HepG2 (cell line): ENCODE data around the gene SHANK2. TPM values are rescaled to one million over a fixed set of nuclear protein-coding genes. Genes with fewer than 3 reads are reported as not detected.
A peak's percentile ranks its signal among the peaks of the same experiment; 100 is the strongest.

Experiments
- CAMTA2 ChIP-seq: sonication (generic); formaldehyde crosslinking; IDR thresholded peaks from 2 replicates; pipeline ENCODE4 v1.4.0; 2020; ENCODE audit warnings: mild to moderate bottlenecking, missing genetic modification reagents, borderline replicate concordance
- CEBPG ChIP-seq: IDR thresholded peaks from 2 replicates; pipeline ENCODE4 v1.6.1; 2016
- CENPX ChIP-seq: sonication (generic); formaldehyde crosslinking; IDR thresholded peaks from 2 replicates; pipeline ENCODE4 v1.9.0; 2021; ENCODE audit warnings: mild to moderate bottlenecking, missing genetic modification reagents, moderate library complexity
- DNMT3B ChIP-seq: conservative IDR thresholded peaks from 2 replicates; pipeline ENCODE4 v1.6.1; 2016; ENCODE audit warnings: missing biosample characterization, control low read depth
- IRX3 ChIP-seq: sonication (generic); formaldehyde crosslinking; IDR thresholded peaks from 2 replicates; pipeline ENCODE4 v1.8.1; 2023; ENCODE audit warnings: mild to moderate bottlenecking, low read depth, missing genetic modification reagents, borderline replicate concordance
- KAT8 ChIP-seq: IDR thresholded peaks from 2 replicates; pipeline ENCODE4 v1.6.1; 2016; ENCODE audit warnings: missing genetic modification reagents, missing compliant biosample characterization
- MAX ChIP-seq: IDR thresholded peaks from 2 replicates; pipeline ENCODE4 v1.6.1; 2012; ENCODE audit warnings: inconsistent platforms
- NKX3-1 ChIP-seq: sonication (generic); formaldehyde crosslinking; IDR thresholded peaks from 2 replicates; pipeline ENCODE4 v1.5.0; 2020; ENCODE audit warnings: missing genetic modification reagents
- PHF20 ChIP-seq: sonication (generic); formaldehyde crosslinking; IDR thresholded peaks from 2 replicates; pipeline ENCODE4 v1.5.0; 2020; ENCODE audit warnings: mild to moderate bottlenecking, missing genetic modification reagents
- RAD21 ChIP-seq: fragments of 450-650 bp; formaldehyde crosslinking; IDR thresholded peaks from 2 replicates; pipeline ENCODE4 v1.5.0; 2020; ENCODE audit warnings: mild to moderate bottlenecking
- RFXAP ChIP-seq: sonication (generic); formaldehyde crosslinking; IDR thresholded peaks from 2 replicates; pipeline ENCODE4 v1.4.0; 2020; ENCODE audit warnings: missing genetic modification reagents, borderline replicate concordance
- RORA ChIP-seq: sonication (generic); formaldehyde crosslinking; IDR thresholded peaks from 2 replicates; pipeline ENCODE4 v1.5.0; 2020; ENCODE audit warnings: mild to moderate bottlenecking, missing genetic modification reagents, moderate library complexity
- SALL2 ChIP-seq: sonication (generic); formaldehyde crosslinking; IDR thresholded peaks from 2 replicates; pipeline ENCODE4 v1.8.1; 2023; ENCODE audit warnings: mild to moderate bottlenecking, missing genetic modification reagents, inconsistent platforms
- SRSF1 ChIP-seq: fragments of 200-400 bp; formaldehyde crosslinking; optimal IDR thresholded peaks from 2 replicates; pipeline ENCODE3; 2017; ENCODE audit warnings: mild to moderate bottlenecking, low read depth, low read length, moderate library complexity
- TARDBP ChIP-seq: sonication (generic); formaldehyde crosslinking; IDR thresholded peaks from 2 replicates; pipeline ENCODE4 v1.8.0; 2022; ENCODE audit warnings: mild to moderate bottlenecking, missing genetic modification reagents
- ZIK1 ChIP-seq: sonication (generic); formaldehyde crosslinking; IDR thresholded peaks from 2 replicates; pipeline ENCODE4 v1.5.0; 2020; ENCODE audit warnings: mild to moderate bottlenecking, low read depth, missing genetic modification reagents, borderline replicate concordance
- ZNF337 ChIP-seq: sonication (generic); formaldehyde crosslinking; IDR thresholded peaks from 2 replicates; pipeline ENCODE4 v1.5.1; 2020; ENCODE audit warnings: missing genetic modification reagents, low read depth, mild to moderate bottlenecking, borderline replicate concordance
- ZNF605 ChIP-seq: sonication (generic); formaldehyde crosslinking; IDR thresholded peaks from 2 replicates; pipeline ENCODE4 v1.8.0; 2022; ENCODE audit warnings: mild to moderate bottlenecking, missing genetic modification reagents
- ZNF746 ChIP-seq: sonication (generic); formaldehyde crosslinking; IDR thresholded peaks from 2 replicates; pipeline ENCODE4 v1.8.0; 2022; ENCODE audit warnings: mild to moderate bottlenecking, missing genetic modification reagents
- polyA plus RNA-seq, 8 experiments: library from polyadenylated mRNA; depleted of rRNA in 3 of 8; stranded (reverse) in 7 of 8; unstranded in 1 of 8; fragments of >200 nt; fragmentation: Illumina TruSeq in 4 of 8; extraction: Trizol in 4 of 8; gene quantifications; 2 replicates each; pipeline versions ENCODE4 v1.2.1 to v1.2.3, GENCODE V29; 2011 to 2016; ENCODE audit warnings: low read depth in 4 of 8, missing spikeins in 1 of 8, mixed read lengths in 1 of 8; ENCODE audit not compliant: insufficient read depth in 1 of 8
- total RNA-seq, 5 experiments: library from RNA; depleted of rRNA; stranded (reverse); fragments of >200 nt; fragmentation: Illumina TruSeq; extraction: Trizol; gene quantifications; 2 replicates each; pipeline ENCODE4 v1.2.3, GENCODE V29; 2016; ENCODE audit warnings: low read depth in 1 of 5
- TF ChIP-seq, protein P1 (sequence below): sonication (generic); formaldehyde crosslinking; IDR thresholded peaks from 2 replicates; pipeline ENCODE4 v1.4.0; 2020; ENCODE audit warnings: missing genetic modification reagents
- TF ChIP-seq, protein P2 (sequence below): sonication (generic); formaldehyde crosslinking; IDR thresholded peaks from 2 replicates; pipeline ENCODE4 v1.5.1; 2020; ENCODE audit warnings: mild to moderate bottlenecking, missing genetic modification reagents, moderate library complexity
- TF ChIP-seq, protein P3 (sequence below): sonication (generic); formaldehyde crosslinking; IDR thresholded peaks from 2 replicates; pipeline ENCODE4 v1.9.0; 2022; ENCODE audit warnings: low read depth, missing genetic modification reagents

The SHANK2 gene
- total and polyA plus RNA-seq, 2 of the 13 experiments (the other 11 are each of a cell fraction or from before 2014, with no cell fraction given), result 10.2 to 13.0 TPM

- TF ChIP-seq NKX3-1 (CRISPR knock-in tag) (peak; percentile 87), CENPX (no peak), ZNF746 (CRISPR knock-in tag) (no peak; the same call in 1 of the 2 replicates), KAT8 (peak; percentile 66; the same call in 1 of the 2 replicates), MAX (peak; percentile 51), RAD21 (CRISPR knock-in tag) (0 out of 2 replicates have a peak, but pooled peaks have one; percentile 5), PHF20 (CRISPR knock-in tag) (no peak), RORA (CRISPR knock-in tag) (peak; percentile 94), ZIK1 (CRISPR knock-in tag) (no peak), CEBPG (CRISPR knock-in tag) (peak; percentile 74), SRSF1 (peak; percentile 74), IRX3 (CRISPR knock-in tag) (no peak), CAMTA2 (no peak), TARDBP (CRISPR knock-in tag) (peak; percentile 81; the same call in 1 of the 2 replicates), RFXAP (CRISPR knock-in tag) (0 out of 2 replicates have a peak, but pooled peaks have one; percentile 33), ZNF605 (CRISPR knock-in tag) (no peak; the same call in 1 of the 2 replicates), DNMT3B (CRISPR knock-in tag) (0 out of 2 replicates have a peak, but pooled peaks have one; percentile 32), ZNF337 (peak; percentile 62; the same call in 1 of the 2 replicates), SALL2 (CRISPR knock-in tag) (0 out of 2 replicates have a peak, but pooled peaks have one; percentile 53)
- TF ChIP-seq, protein P1, sequence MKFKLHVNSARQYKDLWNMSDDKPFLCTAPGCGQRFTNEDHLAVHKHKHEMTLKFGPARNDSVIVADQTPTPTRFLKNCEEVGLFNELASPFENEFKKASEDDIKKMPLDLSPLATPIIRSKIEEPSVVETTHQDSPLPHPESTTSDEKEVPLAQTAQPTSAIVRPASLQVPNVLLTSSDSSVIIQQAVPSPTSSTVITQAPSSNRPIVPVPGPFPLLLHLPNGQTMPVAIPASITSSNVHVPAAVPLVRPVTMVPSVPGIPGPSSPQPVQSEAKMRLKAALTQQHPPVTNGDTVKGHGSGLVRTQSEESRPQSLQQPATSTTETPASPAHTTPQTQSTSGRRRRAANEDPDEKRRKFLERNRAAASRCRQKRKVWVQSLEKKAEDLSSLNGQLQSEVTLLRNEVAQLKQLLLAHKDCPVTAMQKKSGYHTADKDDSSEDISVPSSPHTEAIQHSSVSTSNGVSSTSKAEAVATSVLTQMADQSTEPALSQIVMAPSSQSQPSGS (CRISPR knock-in tag), result peak; percentile 62; the same call in 1 of the 2 replicates
- TF ChIP-seq, protein P2, sequence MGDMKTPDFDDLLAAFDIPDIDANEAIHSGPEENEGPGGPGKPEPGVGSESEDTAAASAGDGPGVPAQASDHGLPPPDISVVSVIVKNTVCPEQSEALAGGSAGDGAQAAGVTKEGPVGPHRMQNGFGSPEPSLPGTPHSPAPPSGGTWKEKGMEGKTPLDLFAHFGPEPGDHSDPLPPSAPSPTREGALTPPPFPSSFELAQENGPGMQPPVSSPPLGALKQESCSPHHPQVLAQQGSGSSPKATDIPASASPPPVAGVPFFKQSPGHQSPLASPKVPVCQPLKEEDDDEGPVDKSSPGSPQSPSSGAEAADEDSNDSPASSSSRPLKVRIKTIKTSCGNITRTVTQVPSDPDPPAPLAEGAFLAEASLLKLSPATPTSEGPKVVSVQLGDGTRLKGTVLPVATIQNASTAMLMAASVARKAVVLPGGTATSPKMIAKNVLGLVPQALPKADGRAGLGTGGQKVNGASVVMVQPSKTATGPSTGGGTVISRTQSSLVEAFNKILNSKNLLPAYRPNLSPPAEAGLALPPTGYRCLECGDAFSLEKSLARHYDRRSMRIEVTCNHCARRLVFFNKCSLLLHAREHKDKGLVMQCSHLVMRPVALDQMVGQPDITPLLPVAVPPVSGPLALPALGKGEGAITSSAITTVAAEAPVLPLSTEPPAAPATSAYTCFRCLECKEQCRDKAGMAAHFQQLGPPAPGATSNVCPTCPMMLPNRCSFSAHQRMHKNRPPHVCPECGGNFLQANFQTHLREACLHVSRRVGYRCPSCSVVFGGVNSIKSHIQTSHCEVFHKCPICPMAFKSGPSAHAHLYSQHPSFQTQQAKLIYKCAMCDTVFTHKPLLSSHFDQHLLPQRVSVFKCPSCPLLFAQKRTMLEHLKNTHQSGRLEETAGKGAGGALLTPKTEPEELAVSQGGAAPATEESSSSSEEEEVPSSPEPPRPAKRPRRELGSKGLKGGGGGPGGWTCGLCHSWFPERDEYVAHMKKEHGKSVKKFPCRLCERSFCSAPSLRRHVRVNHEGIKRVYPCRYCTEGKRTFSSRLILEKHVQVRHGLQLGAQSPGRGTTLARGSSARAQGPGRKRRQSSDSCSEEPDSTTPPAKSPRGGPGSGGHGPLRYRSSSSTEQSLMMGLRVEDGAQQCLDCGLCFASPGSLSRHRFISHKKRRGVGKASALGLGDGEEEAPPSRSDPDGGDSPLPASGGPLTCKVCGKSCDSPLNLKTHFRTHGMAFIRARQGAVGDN (CRISPR knock-in tag), result peak; percentile 64
- TF ChIP-seq, protein P3, sequence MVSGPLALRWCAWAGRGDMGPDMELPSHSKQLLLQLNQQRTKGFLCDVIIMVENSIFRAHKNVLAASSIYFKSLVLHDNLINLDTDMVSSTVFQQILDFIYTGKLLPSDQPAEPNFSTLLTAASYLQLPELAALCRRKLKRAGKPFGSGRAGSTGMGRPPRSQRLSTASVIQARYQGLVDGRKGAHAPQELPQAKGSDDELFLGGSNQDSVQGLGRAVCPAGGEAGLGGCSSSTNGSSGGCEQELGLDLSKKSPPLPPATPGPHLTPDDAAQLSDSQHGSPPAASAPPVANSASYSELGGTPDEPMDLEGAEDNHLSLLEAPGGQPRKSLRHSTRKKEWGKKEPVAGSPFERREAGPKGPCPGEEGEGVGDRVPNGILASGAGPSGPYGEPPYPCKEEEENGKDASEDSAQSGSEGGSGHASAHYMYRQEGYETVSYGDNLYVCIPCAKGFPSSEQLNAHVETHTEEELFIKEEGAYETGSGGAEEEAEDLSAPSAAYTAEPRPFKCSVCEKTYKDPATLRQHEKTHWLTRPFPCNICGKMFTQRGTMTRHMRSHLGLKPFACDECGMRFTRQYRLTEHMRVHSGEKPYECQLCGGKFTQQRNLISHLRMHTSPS (CRISPR knock-in tag), result no peak
Measured at GRCh38 chr11:71252770-71253730, 673 bp upstream of the SHANK2 start (continued).
